Natural killer cell treated with Interleukin-12 subunit alpha and Interleukin-12 subunit beta and Interleukin-15 and Interleukin-18, amount 100 ng/mL, for 72 hours (primary cell): ENCODE measurements around the gene SMIM11. TPM values are rescaled to one million over a fixed set of nuclear protein-coding genes. Genes with fewer than 3 reads are reported as not detected.
"Not testable (repeated sequence)": the region's sequence is repeated elsewhere in the genome, so short reads cannot be mapped to it uniquely, and the experiment has no call there.

Source experiments
- ATAC-seq, 2 donors: fragments of 150-1000 bp; cut with Tn5 transposase in 1 of 2; sonication (Bioruptor Pico), chemical (Tn5 transposase) in 1 of 2; 2 replicates each; pipeline ENCODE4 v1.10.0; 2021
- DNase-seq: peaks from one replicate; pipeline ENCODE4 v3.0.0; 2022; ENCODE audit warnings: low spot score
- H3K27ac Mint-ChIP-seq, 2 donors: 1 replicate in 1 of 2; 2 replicates in 1 of 2; pipeline ENCODE4 v1.8.0; 2022; ENCODE audit warnings: mixed read lengths in 2 of 2, mild to moderate bottlenecking in 1 of 2, moderate library complexity in 1 of 2
- H3K27me3 Mint-ChIP-seq, 2 donors: 1 replicate in 1 of 2; 2 replicates in 1 of 2; pipeline ENCODE4 v1.8.0; 2022; ENCODE audit warnings: mixed read lengths in 2 of 2
- H3K36me3 Mint-ChIP-seq: one replicate; pipeline ENCODE4 v1.8.0; 2022; ENCODE audit warnings: mixed read lengths
- H3K4me1 Mint-ChIP-seq, 2 donors: 1 replicate in 1 of 2; 2 replicates in 1 of 2; pipeline ENCODE4 v1.8.0; 2022; ENCODE audit warnings: low read depth in 2 of 2, mixed read lengths in 2 of 2, mild to moderate bottlenecking in 1 of 2
- H3K4me3 Mint-ChIP-seq: one replicate; pipeline ENCODE4 v1.8.0; 2022; ENCODE audit warnings: mixed read lengths
- H3K9me3 Mint-ChIP-seq: 2 replicates; pipeline ENCODE4 v1.8.0; 2022; ENCODE audit warnings: mixed read lengths
- total RNA-seq, 2 donors: library from RNA; stranded (reverse); gene quantifications; one replicate each; pipeline ENCODE4 v1.2.3, GENCODE V29; 2022

The SMIM11 gene
- total RNA-seq, 2 donors from 2014 or later = 4.4 to 14.9 TPM

- not testable (repeated sequence) for H3K9me3 Mint-ChIP-seq, ATAC-seq, H3K36me3 Mint-ChIP-seq, H3K27me3 Mint-ChIP-seq, DNase-seq, H3K4me1 Mint-ChIP-seq, H3K4me3 Mint-ChIP-seq, H3K27ac Mint-ChIP-seq
Measured at GRCh38 chr21:34406102-34406501, 30.8 kb downstream of the SMIM11 start.

- not testable (repeated sequence) for H3K4me3 Mint-ChIP-seq, H3K27me3 Mint-ChIP-seq, DNase-seq, H3K27ac Mint-ChIP-seq, ATAC-seq, H3K36me3 Mint-ChIP-seq, H3K9me3 Mint-ChIP-seq, H3K4me1 Mint-ChIP-seq
Measured at GRCh38 chr21:34406676-34407075, 31.4 kb downstream of the SMIM11 start.

- ATAC-seq, H3K4me3 Mint-ChIP-seq: not testable (repeated sequence)
Measured at GRCh38 chr21:34407294-34407693, 32.0 kb downstream of the SMIM11 start.

GRCh38 chr21:34417448-34418077, 42.3 kb downstream of the SMIM11 start:
- not testable (repeated sequence) for DNase-seq, H3K9me3 Mint-ChIP-seq, H3K27me3 Mint-ChIP-seq, H3K4me1 Mint-ChIP-seq, H3K4me3 Mint-ChIP-seq, H3K27ac Mint-ChIP-seq, H3K36me3 Mint-ChIP-seq
- ATAC-seq = peak; percentile 71 to 89

More at GRCh38 chr21:34407294-34407693, 32.0 kb downstream of the SMIM11 start:
- not testable (repeated sequence) for H3K27ac Mint-ChIP-seq, H3K27me3 Mint-ChIP-seq, H3K9me3 Mint-ChIP-seq, H3K36me3 Mint-ChIP-seq, DNase-seq, H3K4me1 Mint-ChIP-seq

- not testable (repeated sequence) for H3K36me3 Mint-ChIP-seq, ATAC-seq, H3K27me3 Mint-ChIP-seq, DNase-seq, H3K27ac Mint-ChIP-seq, H3K4me1 Mint-ChIP-seq, H3K9me3 Mint-ChIP-seq, H3K4me3 Mint-ChIP-seq
Measured at GRCh38 chr21:34423805-34424204, 48.5 kb downstream of the SMIM11 start, which contains the start of gene SMIM34. SMIM34 (minus strand) TSS chr21:34423951; CDS start chr21:34423839, 112 bp downstream.

GRCh38 chr21:34427339-34427738, 52.0 kb downstream of the SMIM11 start:
- not testable (repeated sequence) for DNase-seq, H3K36me3 Mint-ChIP-seq, ATAC-seq, H3K4me3 Mint-ChIP-seq, H3K27me3 Mint-ChIP-seq, H3K9me3 Mint-ChIP-seq, H3K4me1 Mint-ChIP-seq, H3K27ac Mint-ChIP-seq

- not testable (repeated sequence) for H3K4me3 Mint-ChIP-seq, ATAC-seq, H3K4me1 Mint-ChIP-seq, H3K27ac Mint-ChIP-seq, H3K36me3 Mint-ChIP-seq, H3K9me3 Mint-ChIP-seq, DNase-seq, H3K27me3 Mint-ChIP-seq
Measured at GRCh38 chr21:34428441-34428840, 53.1 kb downstream of the SMIM11 start.

- H3K27me3 Mint-ChIP-seq, H3K4me3 Mint-ChIP-seq, DNase-seq, H3K36me3 Mint-ChIP-seq, ATAC-seq, H3K27ac Mint-ChIP-seq, H3K4me1 Mint-ChIP-seq, H3K9me3 Mint-ChIP-seq: not testable (repeated sequence)
Measured at GRCh38 chr21:34429710-34430109, 54.4 kb downstream of the SMIM11 start.

Other genes starting within 250 kb of the SMIM11 start
- not detected for gene KCNE2, start 11.5 kb upstream of the SMIM11 start, total RNA-seq
- gene SMIM34, start 48.4 kb downstream of the SMIM11 start, total RNA-seq = not detected
- 1 to 10 TPM; 1.2 to 4.7 TPM for gene KCNE1, start 136.7 kb downstream of the SMIM11 start, total RNA-seq
- 10 to 100 TPM; 10.1 to 11.5 TPM for gene RCAN1, start 239.6 kb downstream of the SMIM11 start, total RNA-seq